ENCODE data around the gene ERBB4.

Gene ERBB4

DNA sequence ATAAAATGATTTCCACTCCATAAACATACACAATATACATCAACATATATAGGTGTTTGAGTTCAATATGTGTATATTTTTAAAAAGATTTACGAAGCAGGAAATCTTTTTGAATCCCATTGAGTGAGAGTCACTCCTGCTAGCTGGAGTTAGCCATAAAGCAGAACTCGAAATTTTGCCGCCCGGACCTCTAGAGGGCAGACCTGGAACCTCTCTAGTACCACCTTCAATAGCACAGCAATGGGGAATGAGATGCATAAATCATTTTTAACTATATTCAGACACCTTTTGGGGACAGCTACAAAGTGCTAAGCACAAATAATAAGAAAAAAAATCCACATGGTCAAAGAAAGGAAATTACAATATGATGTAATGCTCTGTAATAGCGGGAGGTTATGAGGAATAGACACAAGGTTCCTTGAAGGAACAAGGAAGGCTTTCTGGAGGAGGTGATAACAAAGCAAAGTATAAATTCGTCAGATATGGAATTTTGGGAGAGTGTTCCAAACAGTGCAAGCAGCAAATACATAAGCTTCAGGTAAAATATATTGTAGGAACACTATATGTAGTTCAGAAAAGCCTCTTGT lies 533.4 kb downstream of the ERBB4 start:
- TF ChIP-seq, protein P1, sequence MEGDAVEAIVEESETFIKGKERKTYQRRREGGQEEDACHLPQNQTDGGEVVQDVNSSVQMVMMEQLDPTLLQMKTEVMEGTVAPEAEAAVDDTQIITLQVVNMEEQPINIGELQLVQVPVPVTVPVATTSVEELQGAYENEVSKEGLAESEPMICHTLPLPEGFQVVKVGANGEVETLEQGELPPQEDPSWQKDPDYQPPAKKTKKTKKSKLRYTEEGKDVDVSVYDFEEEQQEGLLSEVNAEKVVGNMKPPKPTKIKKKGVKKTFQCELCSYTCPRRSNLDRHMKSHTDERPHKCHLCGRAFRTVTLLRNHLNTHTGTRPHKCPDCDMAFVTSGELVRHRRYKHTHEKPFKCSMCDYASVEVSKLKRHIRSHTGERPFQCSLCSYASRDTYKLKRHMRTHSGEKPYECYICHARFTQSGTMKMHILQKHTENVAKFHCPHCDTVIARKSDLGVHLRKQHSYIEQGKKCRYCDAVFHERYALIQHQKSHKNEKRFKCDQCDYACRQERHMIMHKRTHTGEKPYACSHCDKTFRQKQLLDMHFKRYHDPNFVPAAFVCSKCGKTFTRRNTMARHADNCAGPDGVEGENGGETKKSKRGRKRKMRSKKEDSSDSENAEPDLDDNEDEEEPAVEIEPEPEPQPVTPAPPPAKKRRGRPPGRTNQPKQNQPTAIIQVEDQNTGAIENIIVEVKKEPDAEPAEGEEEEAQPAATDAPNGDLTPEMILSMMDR (IDR thresholded peaks at IDR 0.05): peak; percentile 69

DNA sequence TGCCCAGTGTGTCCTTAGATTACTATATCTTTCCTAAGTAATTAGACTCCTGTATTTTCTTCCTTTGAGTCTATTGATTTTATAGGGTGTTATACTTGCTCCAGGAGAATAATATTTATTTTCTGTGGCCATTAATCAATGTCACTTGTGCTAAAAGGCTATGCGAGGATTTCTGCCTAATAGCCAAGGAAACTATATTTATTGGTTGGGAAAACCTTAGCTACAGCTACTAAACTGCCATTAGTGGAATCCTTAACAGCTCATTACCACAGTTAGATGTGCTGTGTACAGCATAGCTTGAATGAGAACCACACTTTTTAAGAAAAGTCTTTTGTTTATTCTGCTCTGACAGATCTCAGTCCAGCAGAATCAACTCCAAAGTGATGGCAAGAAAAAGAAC lies 537.3 kb downstream of the ERBB4 start:
- TF ChIP-seq, protein P1 (IDR thresholded peaks at IDR 0.05): no peak

DNA sequence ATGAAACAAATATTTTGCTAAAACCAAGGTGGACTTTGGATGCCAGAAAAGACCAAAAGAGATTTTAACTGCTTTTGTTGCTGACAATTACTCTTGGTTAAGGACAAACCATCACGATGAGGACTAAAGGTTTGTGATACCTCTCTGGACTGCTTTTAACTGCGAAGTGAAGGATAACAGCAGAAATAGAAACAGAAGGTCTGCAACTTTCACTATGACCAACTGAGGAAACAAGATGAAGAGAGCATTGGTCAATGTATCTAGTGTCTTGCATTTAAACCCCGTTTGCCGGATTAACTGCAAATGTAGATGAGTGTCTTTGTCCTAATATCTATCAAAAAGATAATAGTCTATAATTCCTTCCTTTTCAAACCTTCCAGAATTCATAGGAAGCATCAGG lies 541.7 kb downstream of the ERBB4 start:
- TF ChIP-seq, protein P1 (IDR thresholded peaks at IDR 0.05): no peak

DNA sequence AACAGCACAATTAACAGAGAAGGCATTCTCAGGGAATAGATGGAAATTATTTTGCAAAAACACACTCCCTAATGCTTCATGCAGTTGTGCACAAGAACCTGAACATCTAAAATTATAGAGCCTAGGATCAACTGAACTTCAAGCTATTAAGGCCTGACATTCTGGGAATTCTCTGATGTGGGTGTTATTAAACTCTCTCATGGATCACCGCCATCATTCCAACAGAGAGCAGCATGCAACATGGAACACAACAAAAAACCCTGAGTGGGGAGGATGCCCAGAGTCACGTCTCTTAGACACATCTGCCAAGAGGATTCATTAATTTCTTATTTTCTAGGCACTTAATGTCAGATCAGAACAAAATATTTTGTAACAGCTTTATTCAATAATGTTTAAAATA lies 543.8 kb downstream of the ERBB4 start:
- TF ChIP-seq, protein P1 (IDR thresholded peaks at IDR 0.05): no peak

DNA sequence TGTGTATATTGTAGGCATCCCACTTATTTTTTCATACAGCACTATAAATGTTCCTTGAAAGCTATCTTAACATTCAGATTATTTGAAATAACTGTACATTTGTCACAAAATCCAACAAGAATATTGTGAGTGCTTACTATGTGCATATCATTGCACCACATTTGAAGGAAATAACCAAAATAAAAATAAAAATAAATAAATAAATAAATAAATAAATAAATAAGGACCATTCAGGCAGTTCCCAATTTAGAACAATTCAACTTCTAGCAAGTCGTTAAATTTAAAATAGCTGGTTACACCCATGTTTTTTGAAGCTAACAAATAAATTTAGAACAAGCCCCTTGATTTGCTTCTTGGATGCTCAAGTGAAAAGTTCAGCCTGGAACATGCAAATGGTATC lies 548.3 kb downstream of the ERBB4 start:
- TF ChIP-seq, protein P1 (IDR thresholded peaks at IDR 0.05): no peak

DNA sequence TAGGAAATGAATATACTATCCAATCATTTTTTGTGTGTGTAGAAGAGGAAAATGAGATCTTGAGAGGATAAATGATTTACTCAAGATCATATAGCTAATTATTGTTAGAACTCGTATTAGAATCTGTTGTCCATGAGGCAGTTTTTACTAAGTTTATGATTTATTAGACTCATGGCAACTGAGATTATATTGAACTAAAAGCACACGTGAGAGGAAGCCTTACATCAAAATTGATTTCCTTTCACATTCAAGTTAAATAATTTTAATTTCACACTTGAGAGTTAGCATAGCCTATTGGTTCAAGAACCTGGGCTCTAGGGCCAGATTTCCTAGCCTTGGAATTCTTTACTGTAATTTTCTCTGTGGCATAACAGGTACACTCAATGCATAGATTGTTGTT lies 552.3 kb downstream of the ERBB4 start:
- TF ChIP-seq, protein P1 (IDR thresholded peaks at IDR 0.05): no peak

DNA sequence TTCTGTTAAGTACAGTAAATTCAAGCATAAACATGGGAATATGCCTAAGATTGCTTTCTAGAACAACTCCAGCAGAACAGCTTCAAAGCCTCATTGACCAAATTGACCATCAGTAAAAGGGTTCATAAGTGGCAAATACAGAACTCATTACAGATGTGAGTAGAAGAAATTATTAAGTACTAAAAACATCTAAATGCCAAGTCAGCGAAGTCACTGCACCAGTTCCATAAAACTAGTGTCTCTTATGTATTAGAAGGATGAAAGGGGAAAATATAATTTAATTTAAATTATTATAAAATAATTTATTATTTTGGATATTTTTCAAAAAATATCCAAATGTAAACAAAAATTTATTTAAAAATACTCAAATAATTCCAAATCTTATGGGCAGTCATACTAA lies 553.2 kb downstream of the ERBB4 start:
- TF ChIP-seq, protein P1 (IDR thresholded peaks at IDR 0.05): no peak

DNA sequence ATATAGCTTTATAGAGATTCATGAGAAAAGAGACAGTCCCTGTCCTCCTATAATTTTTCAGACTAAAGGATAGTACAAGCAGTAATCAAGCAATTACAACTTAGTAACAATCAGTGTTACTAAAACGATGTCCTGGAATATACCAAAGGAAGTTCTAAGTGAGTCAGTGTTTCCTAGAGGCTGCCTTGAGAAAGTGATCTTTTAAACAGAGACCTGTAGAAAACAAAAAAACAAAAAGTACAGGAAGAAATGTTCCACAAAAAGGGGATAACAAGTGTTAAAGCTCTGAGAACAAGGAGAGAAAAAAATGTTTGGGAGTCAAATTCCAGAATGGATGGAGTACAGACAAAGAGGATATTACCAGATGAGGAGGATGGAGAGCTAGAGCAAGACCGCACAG lies 556.4 kb downstream of the ERBB4 start:
- TF ChIP-seq, protein P1 (IDR thresholded peaks at IDR 0.05): no peak
